GM19238 (cell line): ENCODE measurements around the gene CAMK4.

Experiments used
- DNase-seq: peaks from one replicate; pipeline ENCODE4 v3.0.0; 2011; ENCODE audit warnings: low spot score; ENCODE audit not compliant: insufficient read length

The CAMK4 gene

GRCh38 chr5:111229221-111229835 is 5.1 kb downstream of the CAMK4 start:
- DNase-seq = no peak

GRCh38 chr5:111229871-111230810 is 6.0 kb downstream of the CAMK4 start:
- DNase-seq = no peak

- no peak for DNase-seq
Observed at GRCh38 chr5:111231119-111231518, 6.9 kb downstream of the CAMK4 start.

GRCh38 chr5:111232311-111233051 is 8.3 kb downstream of the CAMK4 start:
- no peak for DNase-seq

- no peak for DNase-seq
Observed at GRCh38 chr5:111233052-111233374, 8.8 kb downstream of the CAMK4 start.

- DNase-seq = no peak
Observed at GRCh38 chr5:111234125-111234524, 9.9 kb downstream of the CAMK4 start.

GRCh38 chr5:111235635-111236034 is 11.5 kb downstream of the CAMK4 start:
- DNase-seq = no peak

GRCh38 chr5:111236348-111236747 is 12.2 kb downstream of the CAMK4 start:
- no peak for DNase-seq

- DNase-seq = no peak
Observed at GRCh38 chr5:111236995-111237394, 12.8 kb downstream of the CAMK4 start.

GRCh38 chr5:111237470-111237869 is 13.3 kb downstream of the CAMK4 start:
- no peak for DNase-seq

- DNase-seq = no peak
Observed at GRCh38 chr5:111238431-111239225, 14.4 kb downstream of the CAMK4 start.

- DNase-seq = no peak
Observed at GRCh38 chr5:111241696-111242095, 17.5 kb downstream of the CAMK4 start.

GRCh38 chr5:111242606-111243005 is 18.4 kb downstream of the CAMK4 start:
- no peak for DNase-seq

GRCh38 chr5:111243318-111243717 is 19.1 kb downstream of the CAMK4 start:
- no peak for DNase-seq

- DNase-seq = no peak
Observed at GRCh38 chr5:111245654-111246053, 21.5 kb downstream of the CAMK4 start.

- no peak for DNase-seq
Observed at GRCh38 chr5:111246459-111246858, 22.3 kb downstream of the CAMK4 start.

GRCh38 chr5:111248571-111248970 is 24.4 kb downstream of the CAMK4 start:
- DNase-seq = no peak

GRCh38 chr5:111251921-111252320 is 27.7 kb downstream of the CAMK4 start:
- no peak for DNase-seq

- peak; percentile 21 for DNase-seq
Observed at GRCh38 chr5:111252799-111253545, 28.8 kb downstream of the CAMK4 start.

GRCh38 chr5:111254613-111255012 is 30.4 kb downstream of the CAMK4 start:
- peak; percentile 25 for DNase-seq

- DNase-seq = no peak
Observed at GRCh38 chr5:111255169-111255568, 31.0 kb downstream of the CAMK4 start.
